ENCODE results near the gene EPSTI1.

Gene EPSTI1

DNA sequence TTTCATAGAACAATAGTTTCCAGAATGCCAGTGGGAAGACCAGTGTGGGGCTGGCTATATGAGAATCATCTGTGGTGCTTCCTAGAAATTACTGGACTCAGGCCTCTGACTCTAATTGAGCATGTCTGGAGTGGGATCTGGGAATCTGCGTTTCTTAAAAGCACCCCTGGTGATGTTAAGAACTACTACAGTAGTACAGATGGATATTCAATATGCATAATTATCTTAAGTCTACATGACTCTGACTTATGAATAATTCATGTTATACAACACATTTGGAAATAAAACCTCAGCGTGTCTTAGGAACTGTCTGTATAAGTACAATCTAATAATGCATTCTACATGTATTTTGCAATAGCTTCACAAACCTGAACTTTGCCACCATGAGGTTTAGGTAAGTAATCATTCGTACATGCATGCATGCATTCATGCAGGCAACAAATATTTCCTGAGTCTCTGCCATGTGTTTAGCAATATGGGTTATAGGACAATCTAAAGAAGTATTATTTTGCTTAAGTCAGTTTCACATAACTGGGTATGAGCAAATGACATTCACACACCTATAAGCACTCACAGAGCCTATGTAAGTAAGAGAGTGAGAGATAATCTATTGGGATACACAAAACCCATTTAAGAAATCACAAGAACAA is 62.0 kb downstream of the EPSTI1 start:
- TF ChIP-seq, protein P1, sequence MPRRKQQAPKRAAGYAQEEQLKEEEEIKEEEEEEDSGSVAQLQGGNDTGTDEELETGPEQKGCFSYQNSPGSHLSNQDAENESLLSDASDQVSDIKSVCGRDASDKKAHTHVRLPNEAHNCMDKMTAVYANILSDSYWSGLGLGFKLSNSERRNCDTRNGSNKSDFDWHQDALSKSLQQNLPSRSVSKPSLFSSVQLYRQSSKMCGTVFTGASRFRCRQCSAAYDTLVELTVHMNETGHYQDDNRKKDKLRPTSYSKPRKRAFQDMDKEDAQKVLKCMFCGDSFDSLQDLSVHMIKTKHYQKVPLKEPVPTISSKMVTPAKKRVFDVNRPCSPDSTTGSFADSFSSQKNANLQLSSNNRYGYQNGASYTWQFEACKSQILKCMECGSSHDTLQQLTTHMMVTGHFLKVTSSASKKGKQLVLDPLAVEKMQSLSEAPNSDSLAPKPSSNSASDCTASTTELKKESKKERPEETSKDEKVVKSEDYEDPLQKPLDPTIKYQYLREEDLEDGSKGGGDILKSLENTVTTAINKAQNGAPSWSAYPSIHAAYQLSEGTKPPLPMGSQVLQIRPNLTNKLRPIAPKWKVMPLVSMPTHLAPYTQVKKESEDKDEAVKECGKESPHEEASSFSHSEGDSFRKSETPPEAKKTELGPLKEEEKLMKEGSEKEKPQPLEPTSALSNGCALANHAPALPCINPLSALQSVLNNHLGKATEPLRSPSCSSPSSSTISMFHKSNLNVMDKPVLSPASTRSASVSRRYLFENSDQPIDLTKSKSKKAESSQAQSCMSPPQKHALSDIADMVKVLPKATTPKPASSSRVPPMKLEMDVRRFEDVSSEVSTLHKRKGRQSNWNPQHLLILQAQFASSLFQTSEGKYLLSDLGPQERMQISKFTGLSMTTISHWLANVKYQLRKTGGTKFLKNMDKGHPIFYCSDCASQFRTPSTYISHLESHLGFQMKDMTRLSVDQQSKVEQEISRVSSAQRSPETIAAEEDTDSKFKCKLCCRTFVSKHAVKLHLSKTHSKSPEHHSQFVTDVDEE (CRISPR knock-in tag; IDR thresholded peaks at IDR 0.05), result no peak
- ATAC-seq, result no peak

DNA sequence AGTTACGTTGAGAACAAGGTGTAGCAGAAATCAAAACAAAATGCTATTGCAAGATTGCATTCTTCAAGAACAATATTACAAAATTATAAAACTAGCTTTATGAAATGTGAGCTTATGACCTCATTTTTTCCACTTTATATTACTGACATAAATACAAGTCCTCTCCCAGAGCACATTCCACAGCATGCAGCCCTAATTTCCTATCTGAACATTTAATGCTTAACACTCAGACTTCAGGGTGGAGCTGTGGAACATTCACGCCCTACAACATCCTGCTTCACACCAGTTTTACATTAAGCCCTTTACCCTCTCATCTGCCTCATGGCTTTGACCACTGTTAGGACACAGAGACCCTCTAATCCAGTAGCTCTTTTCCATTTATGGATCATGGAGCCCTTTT is 65.5 kb downstream of the EPSTI1 start:
- TF ChIP-seq ZFP30 (CRISPR knock-in tag; IDR thresholded peaks at IDR 0.05), result no peak
- no peak for TF ChIP-seq SNAI2 (CRISPR knock-in tag; IDR thresholded peaks at IDR 0.05)
- TF ChIP-seq, protein P2, sequence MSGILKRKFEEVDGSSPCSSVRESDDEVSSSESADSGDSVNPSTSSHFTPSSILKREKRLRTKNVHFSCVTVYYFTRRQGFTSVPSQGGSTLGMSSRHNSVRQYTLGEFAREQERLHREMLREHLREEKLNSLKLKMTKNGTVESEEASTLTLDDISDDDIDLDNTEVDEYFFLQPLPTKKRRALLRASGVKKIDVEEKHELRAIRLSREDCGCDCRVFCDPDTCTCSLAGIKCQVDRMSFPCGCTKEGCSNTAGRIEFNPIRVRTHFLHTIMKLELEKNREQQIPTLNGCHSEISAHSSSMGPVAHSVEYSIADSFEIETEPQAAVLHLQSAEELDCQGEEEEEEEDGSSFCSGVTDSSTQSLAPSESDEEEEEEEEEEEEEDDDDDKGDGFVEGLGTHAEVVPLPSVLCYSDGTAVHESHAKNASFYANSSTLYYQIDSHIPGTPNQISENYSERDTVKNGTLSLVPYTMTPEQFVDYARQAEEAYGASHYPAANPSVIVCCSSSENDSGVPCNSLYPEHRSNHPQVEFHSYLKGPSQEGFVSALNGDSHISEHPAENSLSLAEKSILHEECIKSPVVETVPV (CRISPR knock-in tag; IDR thresholded peaks at IDR 0.05), result no peak
- TF ChIP-seq ZNF70 (CRISPR knock-in tag; IDR thresholded peaks at IDR 0.05), result no peak
- TF ChIP-seq PPARA (CRISPR knock-in tag; IDR thresholded peaks at IDR 0.05; ENCODE audit: borderline replicate concordance), result no peak
- no peak for TF ChIP-seq ZC3H10 (CRISPR knock-in tag; IDR thresholded peaks at IDR 0.05)
- TF ChIP-seq CSDC2 (CRISPR knock-in tag; IDR thresholded peaks at IDR 0.05), result no peak
- TF ChIP-seq, protein P1 (CRISPR knock-in tag; IDR thresholded peaks at IDR 0.05), result no peak
- no peak for ATAC-seq

DNA sequence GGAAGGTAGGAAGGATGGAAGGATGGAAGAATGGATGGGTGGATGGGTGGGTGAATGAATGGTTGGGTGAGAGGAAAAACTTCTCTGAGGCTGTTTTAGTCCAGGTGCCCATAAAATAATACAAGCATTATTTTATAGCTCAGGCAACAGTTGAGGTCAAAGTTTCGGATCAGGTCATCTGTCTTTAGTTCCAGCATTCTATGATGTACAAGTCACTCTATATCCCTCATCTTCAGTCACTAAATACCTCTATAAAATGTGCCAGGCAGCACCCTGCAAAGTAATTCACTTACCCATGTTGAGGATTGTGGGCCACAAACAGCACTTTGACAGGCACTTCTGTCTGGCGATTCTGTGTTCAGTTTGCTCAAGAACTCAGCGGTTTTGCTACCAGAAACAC is 66.0 kb downstream of the EPSTI1 start:
- no peak for TF ChIP-seq CSDC2 (CRISPR knock-in tag; IDR thresholded peaks at IDR 0.05)
- TF ChIP-seq, protein P1 (CRISPR knock-in tag; IDR thresholded peaks at IDR 0.05), result no peak
- TF ChIP-seq, protein P3, sequence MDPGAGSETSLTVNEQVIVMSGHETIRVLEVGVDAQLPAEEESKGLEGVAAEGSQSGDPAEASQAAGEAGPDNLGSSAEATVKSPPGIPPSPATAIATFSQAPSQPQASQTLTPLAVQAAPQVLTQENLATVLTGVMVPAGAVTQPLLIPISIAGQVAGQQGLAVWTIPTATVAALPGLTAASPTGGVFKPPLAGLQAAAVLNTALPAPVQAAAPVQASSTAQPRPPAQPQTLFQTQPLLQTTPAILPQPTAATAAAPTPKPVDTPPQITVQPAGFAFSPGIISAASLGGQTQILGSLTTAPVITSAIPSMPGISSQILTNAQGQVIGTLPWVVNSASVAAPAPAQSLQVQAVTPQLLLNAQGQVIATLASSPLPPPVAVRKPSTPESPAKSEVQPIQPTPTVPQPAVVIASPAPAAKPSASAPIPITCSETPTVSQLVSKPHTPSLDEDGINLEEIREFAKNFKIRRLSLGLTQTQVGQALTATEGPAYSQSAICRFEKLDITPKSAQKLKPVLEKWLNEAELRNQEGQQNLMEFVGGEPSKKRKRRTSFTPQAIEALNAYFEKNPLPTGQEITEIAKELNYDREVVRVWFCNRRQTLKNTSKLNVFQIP (CRISPR knock-in tag; IDR thresholded peaks at IDR 0.05; ENCODE audit: borderline replicate concordance, low read depth), result no peak
- TF ChIP-seq BACH2 (CRISPR knock-in tag; IDR thresholded peaks at IDR 0.05; ENCODE audit: borderline replicate concordance), result no peak
- no peak for TF ChIP-seq ZNF565 (CRISPR knock-in tag; conservative IDR thresholded peaks at IDR 0.05; ENCODE audit: low read depth)
- no peak for TF ChIP-seq ISL1 (CRISPR knock-in tag; IDR thresholded peaks at IDR 0.05)
- TF ChIP-seq TOX (CRISPR knock-in tag; IDR thresholded peaks at IDR 0.05; ENCODE audit: borderline replicate concordance), result no peak
- TF ChIP-seq ZNF70 (CRISPR knock-in tag; IDR thresholded peaks at IDR 0.05), result no peak
- no peak for ATAC-seq

DNA sequence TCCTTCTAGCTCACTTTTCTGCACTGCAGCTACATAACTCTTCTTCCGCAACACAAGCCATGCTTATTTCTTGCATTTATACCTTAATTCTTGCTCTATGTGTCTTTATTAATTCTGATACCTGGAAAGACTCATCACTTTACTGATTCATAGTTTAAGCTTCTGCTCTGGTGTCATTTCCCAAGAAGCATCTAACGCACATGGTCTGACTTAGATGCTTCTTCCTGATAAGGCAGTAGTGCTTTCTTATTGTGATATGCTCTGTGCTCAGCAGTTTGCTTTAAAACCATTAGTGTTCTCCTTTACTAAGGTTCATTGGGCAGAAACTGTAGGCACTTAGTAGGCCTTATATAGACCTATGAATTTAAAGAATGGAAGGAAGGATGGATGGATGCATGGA is 66.4 kb downstream of the EPSTI1 start:
- no peak for TF ChIP-seq TOX (CRISPR knock-in tag; IDR thresholded peaks at IDR 0.05; ENCODE audit: borderline replicate concordance)
- TF ChIP-seq, protein P3 (CRISPR knock-in tag; IDR thresholded peaks at IDR 0.05; ENCODE audit: borderline replicate concordance, low read depth), result no peak
- no peak for ATAC-seq

All from SK-N-SH treated with all-trans-retinoic acid at 6 μM for 48 hours (cell line).